Measurements from ENCODE around the gene ENPEP.
"Not testable (repeated sequence)": the region's sequence is repeated elsewhere in the genome, so short reads cannot be mapped to it uniquely, and the experiment has no call there.

Gene ENPEP

DNA sequence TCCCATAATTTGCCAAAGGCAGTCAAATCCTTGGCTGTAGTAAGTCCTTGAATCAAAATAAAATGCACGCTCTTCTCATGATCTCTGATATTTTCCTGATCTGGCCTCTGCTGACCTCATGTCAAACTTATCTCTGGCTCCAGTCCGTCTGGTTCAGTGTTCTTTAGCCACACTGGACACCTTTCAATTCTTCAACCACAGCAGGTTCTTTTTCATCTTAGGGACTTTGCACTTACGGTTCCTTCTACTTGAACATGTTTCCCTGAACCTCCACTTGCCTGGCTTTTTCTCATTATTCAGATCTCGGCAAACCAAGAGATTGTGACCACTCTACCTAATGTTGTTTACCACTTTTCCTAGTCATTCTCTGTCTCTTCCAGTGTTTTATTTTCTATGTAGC lies 10.3 kb downstream of the ENPEP start:
- no peak for DNase-seq

DNA sequence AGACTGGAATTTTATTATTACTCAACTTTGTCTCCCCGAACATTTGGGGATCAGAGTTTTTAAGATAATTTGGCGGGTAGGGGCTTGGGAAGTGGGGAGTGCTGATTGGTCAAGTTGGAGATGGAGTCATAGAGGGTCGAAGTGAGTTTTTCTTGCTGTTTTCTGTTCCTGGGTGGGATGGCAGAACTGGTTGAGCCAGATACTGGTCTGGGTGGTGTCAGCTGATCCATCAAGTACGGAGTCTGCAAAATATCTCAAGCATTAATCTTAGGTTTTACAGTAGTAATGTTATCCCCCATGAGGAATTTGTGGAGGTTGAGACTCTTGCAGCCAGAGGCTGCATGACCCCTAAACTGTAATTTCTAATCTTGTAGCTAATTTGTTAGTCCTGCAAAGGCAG lies 10.9 kb downstream of the ENPEP start:
- not testable (repeated sequence) for DNase-seq

DNA sequence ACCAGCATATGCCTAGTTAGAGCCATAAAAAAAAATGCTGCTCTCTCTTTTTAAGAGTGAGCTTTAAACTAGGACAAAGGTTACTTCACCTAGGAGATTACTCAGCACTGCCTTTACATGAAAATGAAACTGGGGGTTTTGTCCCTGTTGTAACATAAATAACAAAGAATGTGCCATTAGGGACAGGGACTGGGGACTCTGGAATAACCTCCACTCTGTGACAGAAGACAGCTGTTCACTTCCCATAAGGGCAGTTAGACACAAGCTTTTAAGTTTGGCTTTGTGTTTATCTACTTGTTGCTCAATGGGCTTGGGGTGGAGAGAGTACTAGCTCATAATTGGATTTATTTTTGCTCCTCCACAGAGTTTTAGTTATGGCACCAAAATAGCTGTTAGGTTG lies 11.9 kb downstream of the ENPEP start:
- DNase-seq = no peak

DNA sequence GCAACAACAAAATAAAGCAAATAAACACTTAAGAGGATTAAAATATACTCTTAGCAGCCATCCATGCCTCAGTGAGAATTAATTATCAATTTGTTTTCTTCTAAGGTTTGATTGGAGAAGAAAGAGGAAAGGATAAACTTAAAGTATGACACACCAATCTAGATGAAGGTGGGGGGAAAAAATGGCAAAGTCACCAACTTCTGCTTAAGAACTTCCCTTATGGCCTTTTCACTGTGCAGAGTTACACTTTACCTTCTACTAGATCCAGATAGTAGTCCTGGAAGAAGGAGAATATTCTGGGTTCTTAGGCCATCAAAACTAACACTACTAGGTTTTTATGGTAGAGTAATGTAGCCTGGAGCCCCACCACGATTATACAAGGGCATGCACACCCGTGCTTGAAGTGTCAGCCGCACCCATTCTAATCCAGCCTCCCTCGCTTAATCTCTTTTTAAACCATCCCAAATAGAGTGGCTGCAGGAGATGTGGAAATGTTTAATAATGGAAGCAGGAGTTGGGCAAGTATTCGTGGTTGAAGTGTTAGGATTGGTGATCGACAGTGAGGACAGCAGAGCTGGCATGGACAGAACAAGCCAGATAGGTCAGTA lies 14.1 kb downstream of the ENPEP start:
- no peak for DNase-seq

DNA sequence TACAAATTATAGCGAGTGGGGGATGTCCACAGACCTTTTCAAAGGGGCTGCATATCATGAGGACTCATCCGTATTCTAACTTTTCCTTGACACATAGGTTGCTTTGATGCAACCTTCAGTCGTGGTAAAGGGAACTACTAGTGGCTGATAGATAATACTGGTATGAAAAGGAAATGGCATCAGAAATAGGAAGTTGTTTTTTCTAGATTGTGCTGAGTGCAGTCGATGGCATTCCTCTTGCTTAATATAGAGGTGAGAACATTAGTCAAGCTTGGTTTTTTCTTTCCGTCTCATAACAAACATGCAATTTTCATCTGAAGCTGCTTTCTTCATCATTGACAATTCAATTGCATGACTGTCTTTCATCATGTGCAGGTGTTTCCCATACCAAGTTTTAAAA lies 16.6 kb downstream of the ENPEP start:
- no peak for DNase-seq

DNA sequence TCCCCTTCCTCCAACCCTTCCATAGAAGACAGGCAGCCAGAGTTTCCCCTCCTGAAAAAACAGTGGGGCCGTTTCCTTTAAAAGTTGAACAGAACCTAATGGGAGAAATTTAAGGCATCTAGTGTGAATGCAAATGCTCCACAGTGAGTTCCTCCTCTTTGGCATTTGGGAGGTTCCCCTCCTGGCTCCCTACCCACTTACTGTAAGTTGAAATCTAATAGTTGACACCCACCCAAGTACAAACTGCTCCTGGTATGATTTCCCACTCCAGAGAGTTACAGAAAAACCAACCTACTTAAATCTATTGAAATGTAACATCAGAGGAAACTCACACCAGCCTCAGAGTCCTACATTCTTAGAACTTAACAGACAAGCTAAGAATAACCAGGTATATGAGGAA lies 17.6 kb downstream of the ENPEP start:
- no peak for DNase-seq

DNA sequence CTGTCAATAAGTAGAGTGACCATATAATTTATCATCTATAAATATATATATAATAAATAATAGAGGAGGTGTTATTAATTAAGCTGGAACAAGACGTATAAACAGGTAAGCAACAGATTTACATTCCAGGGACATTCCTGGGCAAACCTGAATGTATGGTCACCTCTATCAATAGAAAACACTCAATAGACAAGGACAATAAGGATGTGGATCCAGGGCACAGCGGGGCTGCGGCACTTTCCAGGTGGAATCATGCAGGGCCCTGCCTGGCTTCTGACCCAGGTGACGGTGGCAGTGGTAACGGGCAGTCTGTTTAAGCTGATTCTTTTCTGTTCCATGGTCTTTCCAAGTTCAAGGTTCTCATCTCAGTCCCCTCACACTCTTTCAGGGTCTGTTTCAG lies 22.5 kb downstream of the ENPEP start:
- DNase-seq = no peak

DNA sequence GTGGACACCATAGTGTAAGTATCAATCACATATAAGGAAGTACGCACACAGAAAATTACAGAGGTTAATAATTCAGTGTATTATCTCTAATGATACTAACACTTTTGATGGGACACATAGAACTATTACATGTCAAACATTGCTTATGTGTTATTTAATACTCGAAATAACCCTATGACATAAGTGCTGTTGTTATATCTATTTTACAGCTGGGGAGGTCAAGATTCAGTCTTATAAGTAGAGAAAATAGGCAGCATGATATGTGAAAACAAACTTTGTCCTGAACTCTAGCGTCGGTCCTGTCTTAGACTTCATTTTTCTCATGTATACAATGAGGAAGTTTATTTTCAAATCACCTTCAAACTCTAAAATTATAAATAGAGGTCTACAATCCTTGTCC lies 23.2 kb downstream of the ENPEP start:
- DNase-seq = no peak

DNA sequence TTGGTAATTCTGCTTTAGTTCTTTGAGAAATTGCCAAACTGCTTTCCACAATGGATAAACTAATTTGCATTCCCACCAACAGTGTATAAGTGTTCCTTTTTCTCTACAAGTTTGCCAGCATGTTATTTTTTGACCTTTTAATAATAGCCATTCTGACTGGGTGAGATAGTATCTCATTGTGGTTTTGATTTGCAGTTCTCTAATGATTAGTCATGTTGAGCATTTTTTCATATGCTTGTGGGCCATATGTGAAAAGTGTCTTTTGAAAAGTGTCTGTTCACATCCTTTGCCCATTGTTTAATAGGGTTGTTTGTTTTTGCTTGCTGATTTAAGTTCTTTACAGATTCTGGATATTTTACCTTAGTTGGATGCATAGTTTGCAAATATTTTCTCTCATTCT lies 25.9 kb downstream of the ENPEP start:
- no peak for DNase-seq

DNA sequence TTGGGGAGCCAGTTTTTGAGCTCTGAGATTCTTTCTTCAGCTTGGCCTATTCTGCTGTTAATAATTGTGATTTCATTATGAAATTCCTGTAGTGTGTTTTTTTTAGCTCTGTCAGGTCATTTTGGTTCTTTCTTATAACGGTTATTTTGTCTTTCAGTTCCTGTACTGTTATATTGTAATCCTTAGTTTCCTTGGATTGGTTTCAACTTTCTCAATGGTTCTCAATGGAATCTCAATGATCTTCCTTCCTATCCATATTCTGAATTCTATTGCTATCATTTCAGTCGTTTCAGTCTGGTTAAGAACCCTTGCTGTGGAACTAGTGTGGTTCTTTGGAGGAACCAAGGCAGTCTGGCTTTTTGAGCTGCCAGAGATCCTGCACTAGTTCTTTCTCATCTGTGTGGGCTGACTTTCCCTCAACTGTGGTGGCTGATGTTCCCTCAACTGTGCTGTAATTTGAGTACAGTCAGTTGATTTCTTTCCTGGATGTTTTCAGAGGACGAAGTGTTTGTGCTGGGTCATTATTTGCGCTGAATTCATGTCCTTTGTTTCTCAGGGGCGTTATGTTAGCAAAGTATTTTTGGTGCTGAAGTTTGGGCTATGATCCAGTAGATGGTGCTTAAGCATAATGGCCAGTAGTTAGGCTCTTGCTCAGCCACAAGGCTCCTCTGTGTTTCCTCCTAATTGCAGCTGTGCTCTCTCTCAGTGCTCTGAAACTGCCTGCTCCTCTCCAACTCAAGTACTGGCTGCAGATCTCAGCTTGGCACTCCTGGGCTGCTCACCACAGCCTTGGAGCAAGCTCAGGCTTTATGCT lies 27.5 kb downstream of the ENPEP start:
- DNase-seq = no peak

DNA sequence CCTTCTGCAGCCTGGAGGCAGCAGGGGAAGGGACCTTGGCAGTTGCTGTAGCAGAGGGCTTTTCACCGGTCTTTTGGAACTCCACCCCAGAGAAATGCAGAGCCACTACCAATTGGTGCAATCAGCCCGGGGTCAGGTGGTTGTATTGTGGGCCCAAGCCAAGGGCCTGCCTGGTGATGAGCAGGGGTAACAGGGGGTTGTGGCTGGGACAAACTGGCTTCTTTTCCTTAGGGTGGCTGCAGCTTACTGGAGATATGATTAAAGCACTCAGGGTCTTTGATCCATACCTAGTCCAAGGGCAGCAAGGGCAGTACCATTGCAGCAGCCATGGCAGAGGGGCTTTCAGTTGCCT lies 28.1 kb downstream of the ENPEP start:
- DNase-seq = no peak

DNA sequence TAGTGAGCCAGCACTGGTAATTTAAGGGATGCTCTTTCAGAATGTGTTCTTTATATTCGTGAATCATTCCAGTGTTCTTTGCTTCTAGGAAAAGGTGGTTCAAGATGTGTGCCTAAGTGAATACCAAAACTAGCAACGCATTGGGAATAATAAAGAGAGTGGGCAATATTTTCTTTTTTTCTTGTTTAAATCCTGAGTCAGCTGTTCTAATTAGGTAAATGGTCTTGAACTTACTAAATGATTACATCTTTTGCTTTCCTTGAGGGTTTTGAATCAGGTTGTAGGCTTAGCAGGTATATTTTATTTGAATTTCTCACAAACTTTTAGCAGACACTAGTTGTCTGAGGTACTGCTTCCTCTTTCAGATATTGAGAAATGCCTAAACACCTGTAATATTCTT lies 29.5 kb downstream of the ENPEP start:
- no peak for DNase-seq

DNA sequence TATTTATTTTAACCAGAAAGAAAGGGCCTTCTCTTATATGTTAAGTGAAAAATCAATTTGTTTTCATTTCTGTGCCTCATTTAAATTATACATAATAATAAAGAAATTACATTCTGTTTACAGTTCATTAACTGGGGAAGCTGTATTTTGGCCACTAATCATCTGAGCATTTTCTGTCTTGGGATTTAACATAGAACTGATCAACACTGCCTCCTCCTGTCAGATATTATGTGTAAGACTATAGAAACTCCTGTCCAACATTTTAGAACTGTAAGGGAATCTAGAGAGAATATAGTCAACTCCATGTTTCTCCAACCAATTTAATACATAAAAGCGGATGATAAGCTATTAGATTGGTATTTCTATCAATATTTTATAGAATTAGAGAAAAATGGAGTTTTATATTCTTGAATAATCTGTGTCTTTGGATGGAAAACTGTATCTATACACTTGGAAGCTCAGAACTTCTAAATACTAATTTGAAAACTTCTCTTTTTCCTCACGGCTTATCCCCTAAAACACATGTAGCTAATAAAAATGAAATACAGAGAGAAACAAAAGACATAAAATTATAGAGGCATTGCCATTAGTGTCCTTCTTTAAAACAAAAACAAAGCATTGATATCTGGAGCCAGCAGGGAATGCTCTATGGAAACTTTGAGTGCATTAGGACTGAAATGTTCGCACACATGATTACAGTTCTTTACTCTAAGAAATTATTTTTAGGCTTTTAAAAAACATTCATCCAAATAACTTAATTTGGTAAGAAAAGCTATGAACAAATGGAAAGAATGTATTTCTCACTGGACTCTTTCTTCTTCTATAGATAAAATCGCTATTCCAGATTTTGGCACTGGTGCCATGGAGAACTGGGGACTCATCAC lies 33.1 kb downstream of the ENPEP start:
- no peak for DNase-seq

DNA sequence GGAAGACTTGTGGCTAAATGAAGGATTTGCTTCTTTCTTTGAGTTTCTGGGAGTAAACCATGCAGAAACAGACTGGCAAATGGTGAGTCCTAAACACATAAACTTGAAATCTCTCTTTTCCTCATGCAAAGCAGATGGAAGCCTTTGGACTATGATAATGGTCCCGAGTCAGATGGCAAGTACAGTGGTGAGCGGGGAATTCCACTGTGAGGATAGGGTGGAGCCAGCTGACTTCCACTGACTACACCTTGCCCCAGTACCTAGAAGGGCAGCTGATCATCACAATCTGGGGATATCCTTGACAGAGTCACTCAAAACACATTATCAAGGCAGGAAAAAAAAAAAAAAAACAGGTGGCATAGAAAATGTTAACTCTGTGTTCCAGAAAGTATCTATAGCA lies 34.3 kb downstream of the ENPEP start:
- DNase-seq = no peak

DNA sequence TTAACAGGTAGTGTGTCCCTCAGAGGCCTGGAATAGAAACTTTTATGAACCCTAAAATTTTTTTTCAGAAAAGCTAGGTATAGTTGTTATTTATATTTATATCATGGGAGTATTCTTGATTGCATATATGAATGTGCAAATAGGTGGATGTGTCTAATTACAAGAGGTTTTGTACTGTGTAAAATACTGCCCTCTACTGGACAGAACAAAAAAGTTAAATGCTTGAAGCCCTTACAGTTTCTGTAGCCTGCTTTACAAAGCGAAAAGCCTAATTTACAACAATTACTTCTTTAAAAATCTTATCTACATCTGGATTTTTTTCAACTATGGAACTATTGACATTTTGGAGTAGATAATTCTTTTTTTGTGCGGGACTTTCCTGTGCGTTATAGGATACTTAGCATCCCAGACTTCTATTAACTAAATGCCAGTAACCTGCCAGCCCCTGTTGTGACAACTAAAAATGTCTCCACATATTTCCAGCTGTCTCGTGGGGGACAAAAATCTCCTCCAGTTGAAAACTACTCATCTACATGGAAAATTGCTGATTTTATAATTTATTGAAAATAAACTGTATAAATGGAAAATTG lies 35.1 kb downstream of the ENPEP start:
- DNase-seq = peak; percentile 42

DNA sequence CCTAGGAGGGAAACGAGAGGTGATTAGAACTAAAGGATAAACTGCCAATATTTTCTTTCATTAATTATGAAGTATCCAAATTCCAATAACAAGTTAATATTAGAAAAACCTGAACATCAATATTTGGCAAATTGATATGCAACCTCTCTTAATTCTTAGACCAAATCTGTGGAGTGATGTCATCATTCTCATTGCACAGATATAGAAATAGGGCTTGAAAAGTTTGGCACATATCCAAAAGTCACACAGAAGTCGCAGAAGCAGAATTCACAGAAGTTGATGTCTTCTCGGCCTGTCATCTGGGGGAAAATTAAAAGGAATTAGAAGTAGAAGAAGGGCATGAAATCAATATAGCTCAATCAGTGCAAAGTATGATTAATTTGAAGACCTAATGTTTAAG lies 36.9 kb downstream of the ENPEP start:
- DNase-seq = no peak

DNA sequence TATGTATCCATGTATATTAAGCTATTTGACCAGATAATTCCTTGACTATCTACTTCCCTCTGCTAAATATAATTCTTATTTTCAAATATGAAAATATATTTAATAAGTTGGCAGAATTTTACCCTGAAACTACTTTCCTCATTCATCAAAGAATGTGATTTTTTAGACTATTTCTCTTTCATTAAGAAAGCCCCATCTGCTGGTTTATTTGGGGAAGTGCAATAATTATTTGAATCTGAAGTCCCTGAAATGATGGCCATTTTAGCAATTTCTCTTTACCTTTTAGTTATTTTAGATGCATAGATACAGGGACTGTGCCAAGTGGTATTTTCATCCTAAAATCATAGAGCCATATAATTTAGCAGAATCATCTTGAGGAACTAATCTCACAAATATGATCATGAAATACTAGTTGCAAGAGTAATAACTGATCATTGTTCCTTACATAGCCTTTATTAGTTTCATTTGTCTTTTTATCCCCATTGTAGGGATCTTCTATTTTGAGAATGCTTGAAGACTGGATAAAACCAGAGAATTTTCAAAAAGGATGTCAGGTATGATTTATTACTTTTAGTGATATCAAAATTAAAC lies 39.0 kb downstream of the ENPEP start:
- peak; percentile 29 for DNase-seq

DNA sequence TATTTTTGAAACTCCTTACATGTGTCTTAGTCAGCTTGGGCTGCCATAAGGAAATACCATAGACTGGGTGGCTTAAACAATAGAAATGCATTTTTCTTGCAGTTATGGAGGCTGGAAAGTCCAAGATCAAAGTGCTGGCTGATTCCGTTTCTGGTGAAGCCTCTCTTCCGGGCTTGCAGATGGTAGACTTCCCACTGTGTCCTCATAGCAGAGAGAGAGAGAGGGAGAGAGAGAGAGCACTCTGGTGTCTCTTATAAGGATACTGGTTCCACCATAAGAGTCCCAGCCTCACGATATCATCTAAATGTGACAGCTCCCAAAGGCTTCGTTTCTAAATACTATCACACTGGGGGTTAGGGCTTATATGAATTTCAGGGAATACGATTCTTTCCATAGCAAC lies 39.7 kb downstream of the ENPEP start:
- no peak for DNase-seq

DNA sequence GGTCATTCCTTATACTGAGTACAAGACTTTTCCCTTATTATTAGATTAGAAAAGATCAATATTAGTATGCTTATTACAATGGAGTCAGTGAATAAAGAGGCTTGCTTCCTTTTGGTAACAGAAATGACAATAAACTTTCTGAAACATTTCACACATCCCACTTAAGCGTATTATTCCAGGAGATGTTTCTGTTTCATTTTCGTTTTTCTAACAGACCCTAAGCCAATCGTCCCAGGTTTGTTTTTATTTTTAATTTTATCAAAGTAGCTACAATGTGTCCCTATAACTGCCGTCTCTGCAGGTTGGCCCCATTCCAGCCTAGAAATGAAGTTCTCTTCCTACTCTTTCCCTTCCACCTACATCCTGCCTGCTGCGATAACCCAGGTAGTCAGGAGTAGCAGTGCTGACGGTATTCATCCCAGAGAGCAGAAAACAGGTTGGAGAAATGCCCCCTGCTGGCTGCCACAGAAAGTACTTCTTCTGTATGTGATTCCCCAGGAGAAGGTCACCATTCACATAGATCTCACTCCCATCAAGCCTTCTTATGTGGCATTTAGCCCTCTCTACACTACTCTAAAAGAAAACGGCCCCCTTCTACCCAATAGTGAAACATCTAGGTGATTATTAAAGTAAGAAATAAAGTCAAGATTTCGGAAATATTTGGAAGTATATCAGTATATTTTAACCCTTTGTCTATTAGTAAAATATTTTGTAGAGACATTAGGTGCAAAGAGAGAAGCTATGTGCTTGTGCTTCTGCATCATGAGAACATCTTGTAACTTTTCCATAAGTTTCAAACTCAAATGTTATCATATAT lies 40.4 kb downstream of the ENPEP start:
- DNase-seq = peak; percentile 67

DNA sequence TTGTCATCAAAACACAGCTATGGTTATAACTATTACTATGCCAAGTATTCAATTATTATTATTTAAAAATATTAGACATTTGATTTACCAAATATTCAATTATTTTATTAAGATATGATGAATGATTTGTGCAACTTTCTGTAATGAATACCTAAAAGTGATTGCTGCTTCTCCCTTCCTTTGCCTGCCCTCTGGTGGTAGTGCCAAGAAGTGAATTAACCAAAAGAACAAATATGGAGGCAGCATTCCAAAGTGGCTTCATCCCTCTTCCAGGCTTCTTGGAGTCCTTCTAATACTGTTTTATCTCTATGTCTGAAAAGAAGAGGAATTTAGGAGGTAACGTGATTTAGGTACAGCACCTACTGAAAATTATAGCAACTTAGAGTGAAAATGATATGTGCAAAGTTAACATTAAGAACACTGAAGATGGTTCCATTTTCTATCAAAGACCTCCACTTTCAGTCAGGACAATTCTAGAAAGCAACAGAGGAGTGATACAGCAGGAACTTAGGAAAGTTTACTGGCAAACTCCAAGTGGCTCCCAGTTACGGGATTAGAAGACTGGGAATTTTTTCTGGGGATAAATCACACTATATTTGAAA lies 43.0 kb downstream of the ENPEP start:
- peak; percentile 9 for DNase-seq

DNA sequence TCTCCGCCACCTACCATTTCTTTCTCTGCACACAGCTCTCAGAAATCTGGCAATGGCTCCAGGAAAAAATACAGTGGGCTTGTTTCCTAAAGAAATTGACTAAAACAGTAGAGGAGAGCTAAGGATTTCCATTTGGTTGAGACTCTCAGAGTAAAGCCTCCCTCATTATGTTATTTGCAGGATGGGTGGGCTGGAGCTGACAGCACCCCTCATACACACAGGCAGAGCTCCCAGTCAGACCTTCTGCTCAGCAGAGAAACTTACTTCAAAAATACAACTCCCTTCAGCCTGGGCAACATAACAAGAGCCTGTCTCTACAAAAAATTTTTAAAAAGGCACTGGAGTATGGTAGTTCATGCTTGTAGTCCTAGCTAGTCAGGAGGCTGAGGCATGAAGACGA lies 44.9 kb downstream of the ENPEP start:
- no peak for DNase-seq

DNA sequence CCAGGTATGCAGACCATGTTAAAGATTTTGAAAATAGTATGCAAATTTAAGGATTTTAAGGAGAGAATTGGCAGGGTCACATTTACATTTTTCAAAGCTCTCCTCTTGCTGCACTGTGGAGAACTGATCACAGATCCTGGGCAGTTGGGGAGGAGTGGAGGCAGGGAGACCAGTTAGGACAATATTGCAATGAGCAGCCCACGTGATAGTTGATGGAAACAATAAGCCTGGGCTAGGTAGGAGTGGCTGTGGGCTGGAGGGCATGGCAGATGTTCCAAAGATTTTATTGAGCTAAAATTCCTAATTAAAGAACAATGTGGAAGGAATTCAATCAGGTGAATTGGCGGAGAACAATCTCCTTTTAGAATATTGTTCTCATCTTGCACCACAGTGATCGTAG lies 50.6 kb downstream of the ENPEP start:
- DNase-seq = no peak

Data from central memory CD4-positive, alpha-beta T cell (primary cell).